ENCODE results near the gene ICAM4. TPM values are rescaled to one million over a fixed set of nuclear protein-coding genes. Genes with fewer than 3 reads are reported as not detected.

Gene ICAM4
- polyA plus RNA-seq, 4 donors = 0.54 to 2.1 (median 0.58) TPM; not detected in 1

DNA sequence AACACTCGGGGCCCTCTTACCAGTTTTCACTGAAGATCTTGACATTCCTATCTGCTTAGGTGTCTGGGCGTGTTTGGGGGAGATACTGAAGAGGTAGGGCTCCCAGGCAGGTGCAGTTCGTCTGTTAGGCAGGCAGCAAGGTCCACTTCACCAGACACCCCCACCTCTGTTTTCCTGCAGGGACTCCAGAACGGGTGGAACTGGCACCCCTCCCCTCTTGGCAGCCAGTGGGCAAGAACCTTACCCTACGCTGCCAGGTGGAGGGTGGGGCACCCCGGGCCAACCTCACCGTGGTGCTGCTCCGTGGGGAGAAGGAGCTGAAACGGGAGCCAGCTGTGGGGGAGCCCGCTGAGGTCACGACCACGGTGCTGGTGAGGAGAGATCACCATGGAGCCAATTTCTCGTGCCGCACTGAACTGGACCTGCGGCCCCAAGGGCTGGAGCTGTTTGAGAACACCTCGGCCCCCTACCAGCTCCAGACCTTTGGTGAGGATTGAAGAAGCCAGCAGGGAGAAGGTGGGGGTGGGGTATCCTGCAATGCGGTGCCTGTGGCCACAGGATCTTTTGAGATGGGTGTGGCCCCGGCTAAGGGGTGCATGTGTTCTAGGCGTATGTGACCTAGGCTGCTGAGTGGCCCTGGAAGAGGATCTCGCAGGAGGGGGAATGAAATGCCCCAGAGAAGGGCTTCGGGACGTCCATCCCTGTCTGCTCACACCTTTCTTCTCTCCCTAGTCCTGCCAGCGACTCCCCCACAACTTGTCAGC, 3.3 kb upstream of the ICAM4 start:
- Histone ChIP-seq H3K4me1 (ENCODE audit: control insufficient read depth in 3 of 3, insufficient read depth in 2 of 3, low read depth in 1 of 3, low read length in 2 of 3) (peaks cover 0 to 19% (median 0%) of the 10 kb centered on the region in 3 donors), H3K36me3 (ENCODE audit: control insufficient read depth in 3 of 3, insufficient read depth in 2 of 3, low read depth in 1 of 3, low read length in 3 of 3) (peaks cover 0 to 27% (median 2%) of the 10 kb centered on the region in 3 donors), H3K9me3 (ENCODE audit: control insufficient read depth in 2 of 2, insufficient read depth in 1 of 2, low read depth in 1 of 2, low read length in 1 of 2) (no peaks in the 10 kb centered on the region), H3K27me3 (ENCODE audit: control insufficient read depth in 3 of 3, insufficient read depth in 3 of 3, low read length in 3 of 3) (peaks cover 0 to 24% (median 3%) of the 10 kb centered on the region in 3 donors), H3K4me3 (ENCODE audit: low read depth in 1 of 3, low read length in 3 of 3) (no peak overlapping the region), H3K27ac (ENCODE audit: low read depth in 1 of 3, low read length in 2 of 3) (no peak overlapping the region)
- DNase-seq (no peak), FAIRE-seq (no peak)
- 29 to 72% (median 44%) methylated on average over 23 of the region's 23 CpGs for WGBS, 3 donors

GRCh38 chr19:10284065-10284959, 2.4 kb upstream of the ICAM4 start:
- FAIRE-seq = no peak
- no peak overlapping the region for H3K27ac ChIP-seq (ENCODE audit: low read depth in 1 of 3, low read length in 2 of 3)
- H3K27me3 ChIP-seq (ENCODE audit: control insufficient read depth in 3 of 3, insufficient read depth in 3 of 3, low read length in 3 of 3) = peaks cover 0 to 27% (median 6%) of the 10 kb centered on the region in 3 donors
- H3K9me3 ChIP-seq (ENCODE audit: control insufficient read depth in 2 of 2, insufficient read depth in 1 of 2, low read depth in 1 of 2, low read length in 1 of 2) = no peaks in the 10 kb centered on the region
- peaks cover 0 to 28% (median 0%) of the 10 kb centered on the region in 3 donors for H3K4me1 ChIP-seq (ENCODE audit: control insufficient read depth in 3 of 3, insufficient read depth in 2 of 3, low read depth in 1 of 3, low read length in 2 of 3)
- H3K4me3 ChIP-seq (ENCODE audit: low read depth in 1 of 3, low read length in 3 of 3) = no peak overlapping the region
- DNase-seq = no peak
- WGBS, 3 donors = 90 to 93% (median 91%) methylated on average over 34 of the region's 34 CpGs
- peaks cover 0 to 27% (median 2%) of the 10 kb centered on the region in 3 donors for H3K36me3 ChIP-seq (ENCODE audit: control insufficient read depth in 3 of 3, insufficient read depth in 2 of 3, low read depth in 1 of 3, low read length in 3 of 3)

DNA sequence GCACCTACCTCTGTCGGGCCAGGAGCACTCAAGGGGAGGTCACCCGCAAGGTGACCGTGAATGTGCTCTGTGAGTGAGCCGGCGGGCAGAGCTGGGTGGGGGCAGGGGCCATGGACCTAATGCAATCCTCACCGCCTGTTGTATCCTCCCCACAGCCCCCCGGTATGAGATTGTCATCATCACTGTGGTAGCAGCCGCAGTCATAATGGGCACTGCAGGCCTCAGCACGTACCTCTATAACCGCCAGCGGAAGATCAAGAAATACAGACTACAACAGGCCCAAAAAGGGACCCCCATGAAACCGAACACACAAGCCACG, 1.8 kb upstream of the ICAM4 start:
- no peak for DNase-seq
- WGBS, 3 donors = 95 to 96% (median 96%) methylated on average over 13 of the region's 13 CpGs
- peaks cover 0 to 27% (median 2%) of the 10 kb centered on the region in 3 donors for H3K36me3 ChIP-seq (ENCODE audit: control insufficient read depth in 3 of 3, insufficient read depth in 2 of 3, low read depth in 1 of 3, low read length in 3 of 3)
- H3K27me3 ChIP-seq (ENCODE audit: control insufficient read depth in 3 of 3, insufficient read depth in 3 of 3, low read length in 3 of 3) = peaks cover 0 to 33% (median 10%) of the 10 kb centered on the region in 3 donors
- H3K4me3 ChIP-seq (ENCODE audit: low read depth in 1 of 3, low read length in 3 of 3) = no peak overlapping the region
- no peak overlapping the region for H3K27ac ChIP-seq (ENCODE audit: low read depth in 1 of 3, low read length in 2 of 3)
- H3K9me3 ChIP-seq (ENCODE audit: control insufficient read depth in 2 of 2, insufficient read depth in 1 of 2, low read depth in 1 of 2, low read length in 1 of 2) = no peaks in the 10 kb centered on the region
- H3K4me1 ChIP-seq (ENCODE audit: control insufficient read depth in 3 of 3, insufficient read depth in 2 of 3, low read depth in 1 of 3, low read length in 2 of 3) = peaks cover 0 to 31% (median 0%) of the 10 kb centered on the region in 3 donors
- no peak for FAIRE-seq

- H3K9me3 ChIP-seq (ENCODE audit: control insufficient read depth in 2 of 2, insufficient read depth in 1 of 2, low read depth in 1 of 2, low read length in 1 of 2) = no peaks in the 10 kb centered on the region
- 88 to 92% (median 90%) methylated on average over 4 of the region's 4 CpGs for WGBS, 3 donors
- peaks cover 0 to 27% (median 2%) of the 10 kb centered on the region in 3 donors for H3K36me3 ChIP-seq (ENCODE audit: control insufficient read depth in 3 of 3, insufficient read depth in 2 of 3, low read depth in 1 of 3, low read length in 3 of 3)
These were observed 1.4 kb upstream of the ICAM4 start for GRCh38 chr19:10285393-10285792.

DNA sequence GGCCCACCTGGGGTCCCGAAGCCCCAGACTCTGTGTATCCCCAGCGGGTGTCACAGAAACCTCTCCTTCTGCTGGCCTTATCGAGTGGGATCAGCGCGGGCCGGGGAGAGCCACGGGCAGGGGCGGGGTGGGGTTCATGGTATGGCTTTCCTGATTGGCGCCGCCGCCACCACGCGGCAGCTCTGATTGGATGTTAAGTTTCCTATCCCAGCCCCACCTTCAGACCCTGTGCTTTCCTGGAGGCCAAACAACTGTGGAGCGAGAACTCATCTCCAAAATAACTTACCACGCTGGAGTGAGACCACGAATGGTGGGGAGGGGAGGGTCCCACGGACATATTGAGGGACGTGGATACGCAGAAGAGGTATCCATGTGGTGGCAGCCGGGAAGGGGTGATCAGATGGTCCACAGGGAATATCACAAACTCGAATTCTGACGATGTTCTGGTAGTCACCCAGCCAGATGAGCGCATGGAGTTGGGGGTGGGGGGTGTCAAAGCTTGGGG, 2.0 kb downstream of the ICAM4 start:
- Histone ChIP-seq H3K36me3 (ENCODE audit: control insufficient read depth in 3 of 3, insufficient read depth in 2 of 3, low read depth in 1 of 3, low read length in 3 of 3) (peaks cover 0 to 20% (median 2%) of the 10 kb centered on the region in 3 donors), H3K4me1 (ENCODE audit: control insufficient read depth in 3 of 3, insufficient read depth in 2 of 3, low read depth in 1 of 3, low read length in 2 of 3) (peaks cover 0 to 53% (median 4%) of the 10 kb centered on the region in 3 donors), H3K9me3 (ENCODE audit: control insufficient read depth in 2 of 2, insufficient read depth in 1 of 2, low read depth in 1 of 2, low read length in 1 of 2) (peaks cover 0 to 8% of the 10 kb centered on the region in 2 donors), H3K27ac (ENCODE audit: low read depth in 1 of 3, low read length in 2 of 3) (no peak overlapping the region), H3K27me3 (ENCODE audit: control insufficient read depth in 3 of 3, insufficient read depth in 3 of 3, low read length in 3 of 3) (peaks cover 0 to 71% (median 28%) of the 10 kb centered on the region in 3 donors), H3K4me3 (ENCODE audit: low read depth in 1 of 3, low read length in 3 of 3) (peak overlapping the region in 1 of 3 donors; percentile 28)
- DNase-seq (peak; percentile 29 to 59), FAIRE-seq (no peak)
- WGBS, 3 donors = 2 to 6% (median 2%) methylated on average over 23 of the region's 23 CpGs

More at GRCh38 chr19:10285393-10285792, 1.4 kb upstream of the ICAM4 start:
- FAIRE-seq = no peak
- DNase-seq = no peak
- H3K27ac ChIP-seq (ENCODE audit: low read depth in 1 of 3, low read length in 2 of 3) = no peak overlapping the region
- peaks cover 0 to 35% (median 0%) of the 10 kb centered on the region in 3 donors for H3K4me1 ChIP-seq (ENCODE audit: control insufficient read depth in 3 of 3, insufficient read depth in 2 of 3, low read depth in 1 of 3, low read length in 2 of 3)
- H3K27me3 ChIP-seq (ENCODE audit: control insufficient read depth in 3 of 3, insufficient read depth in 3 of 3, low read length in 3 of 3) = peaks cover 0 to 38% (median 14%) of the 10 kb centered on the region in 3 donors
- H3K4me3 ChIP-seq (ENCODE audit: low read depth in 1 of 3, low read length in 3 of 3) = no peak overlapping the region

- peaks cover 3 to 77% (median 33%) of the 10 kb centered on the region in 3 donors for H3K27me3 ChIP-seq (ENCODE audit: control insufficient read depth in 3 of 3, insufficient read depth in 3 of 3, low read length in 3 of 3)
- DNase-seq (peak in 1 of 2 donors; percentile 43), FAIRE-seq (no peak)
- peaks cover 0 to 8% of the 10 kb centered on the region in 2 donors for H3K9me3 ChIP-seq (ENCODE audit: control insufficient read depth in 2 of 2, insufficient read depth in 1 of 2, low read depth in 1 of 2, low read length in 1 of 2)
- WGBS, 3 donors = 0 to 3% (median 1%) methylated on average over 42 to 50 of the region's 50 CpGs
- H3K4me1 ChIP-seq (ENCODE audit: control insufficient read depth in 3 of 3, insufficient read depth in 2 of 3, low read depth in 1 of 3, low read length in 2 of 3) = peaks cover 0 to 53% (median 4%) of the 10 kb centered on the region in 3 donors
- H3K4me3 ChIP-seq (ENCODE audit: low read depth in 1 of 3, low read length in 3 of 3) = peak overlapping the region in 1 of 3 donors; percentile 28
- no peak overlapping the region for H3K27ac ChIP-seq (ENCODE audit: low read depth in 1 of 3, low read length in 2 of 3)
- H3K36me3 ChIP-seq (ENCODE audit: control insufficient read depth in 3 of 3, insufficient read depth in 2 of 3, low read depth in 1 of 3, low read length in 3 of 3) = peaks cover 0 to 14% (median 2%) of the 10 kb centered on the region in 3 donors
These were observed 2.5 kb downstream of the ICAM4 start for GRCh38 chr19:10289167-10289835.

- H3K27ac ChIP-seq (ENCODE audit: low read depth in 1 of 3, low read length in 2 of 3) = no peak within 1 kb of the TSS
- peak within 1 kb of the TSS in 1 of 3 donors; percentile 28 for H3K4me3 ChIP-seq (ENCODE audit: low read depth in 1 of 3, low read length in 3 of 3)
- DNase-seq = no peak
- H3K9me3 ChIP-seq (ENCODE audit: control insufficient read depth in 2 of 2, insufficient read depth in 1 of 2, low read depth in 1 of 2, low read length in 1 of 2) = peaks cover 0 to 8% of the 10 kb centered on the region in 2 donors
- FAIRE-seq = no peak
- WGBS, 3 donors = 1 to 3% (median 1%) methylated on average over 29 to 45 of the region's 45 CpGs
- peaks cover 0 to 8% (median 0%) of the 10 kb centered on the region in 3 donors for H3K36me3 ChIP-seq (ENCODE audit: control insufficient read depth in 3 of 3, insufficient read depth in 2 of 3, low read depth in 1 of 3, low read length in 3 of 3)
- peaks cover 4 to 83% (median 37%) of the 10 kb centered on the region in 3 donors for H3K27me3 ChIP-seq (ENCODE audit: control insufficient read depth in 3 of 3, insufficient read depth in 3 of 3, low read length in 3 of 3)
- H3K4me1 ChIP-seq (ENCODE audit: control insufficient read depth in 3 of 3, insufficient read depth in 2 of 3, low read depth in 1 of 3, low read length in 2 of 3) = peaks cover 0 to 53% (median 4%) of the 10 kb centered on the region in 3 donors
These were observed 3.1 kb downstream of the ICAM4 start, which contains the start of gene ICAM5 for GRCh38 chr19:10289836-10290356. Gene ICAM5 (plus strand): TSS chr19:10289952. CDS start chr19:10290044, 92 bp downstream.

All from small intestine (tissue), 7 donors.